Measurements from ENCODE around the gene MAP3K2. TPM values are rescaled to one million over a fixed set of nuclear protein-coding genes. Genes with fewer than 3 reads are reported as not detected.

The MAP3K2 gene
- total RNA-seq, 1 donor from 2014 or later, result 42.2 TPM

DNA sequence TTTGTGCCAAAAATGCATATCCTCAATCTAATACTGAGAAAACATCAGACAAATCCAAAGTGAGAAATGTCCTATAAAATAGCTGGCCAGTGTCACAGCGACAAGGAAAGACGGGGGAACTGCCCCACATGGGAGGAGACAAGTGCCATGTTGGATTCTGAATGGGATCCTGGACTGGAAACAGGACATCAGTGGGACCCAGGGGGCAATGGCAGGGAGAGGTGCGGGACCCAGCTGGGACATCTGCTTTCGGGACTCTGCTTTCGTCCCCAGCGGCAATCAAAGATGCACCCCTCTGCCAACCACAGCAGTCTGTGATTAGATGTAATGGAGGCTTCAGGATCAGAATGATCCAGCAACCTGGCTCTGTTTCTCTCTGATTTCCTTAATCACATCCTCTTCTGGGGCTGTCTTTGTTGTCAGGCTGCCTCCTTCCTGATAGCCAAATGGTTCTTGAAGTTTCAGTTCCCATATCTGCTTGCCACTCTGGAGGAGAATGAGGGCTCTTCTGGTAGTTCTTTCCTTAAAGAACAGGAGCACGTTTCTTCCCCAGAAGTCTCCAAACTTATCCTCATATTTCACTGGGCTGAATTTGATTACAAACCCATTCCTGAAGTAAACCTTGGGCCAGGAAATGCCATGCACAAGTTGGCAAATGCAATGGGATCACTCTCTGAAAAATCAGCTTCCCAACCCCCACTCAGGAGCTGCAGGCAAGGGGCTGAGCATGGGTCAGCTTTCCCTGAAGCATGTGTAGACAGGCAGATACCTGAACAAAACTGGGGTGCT lies 16.9 kb upstream of the MAP3K2 start:
- TF ChIP-seq, protein P1, sequence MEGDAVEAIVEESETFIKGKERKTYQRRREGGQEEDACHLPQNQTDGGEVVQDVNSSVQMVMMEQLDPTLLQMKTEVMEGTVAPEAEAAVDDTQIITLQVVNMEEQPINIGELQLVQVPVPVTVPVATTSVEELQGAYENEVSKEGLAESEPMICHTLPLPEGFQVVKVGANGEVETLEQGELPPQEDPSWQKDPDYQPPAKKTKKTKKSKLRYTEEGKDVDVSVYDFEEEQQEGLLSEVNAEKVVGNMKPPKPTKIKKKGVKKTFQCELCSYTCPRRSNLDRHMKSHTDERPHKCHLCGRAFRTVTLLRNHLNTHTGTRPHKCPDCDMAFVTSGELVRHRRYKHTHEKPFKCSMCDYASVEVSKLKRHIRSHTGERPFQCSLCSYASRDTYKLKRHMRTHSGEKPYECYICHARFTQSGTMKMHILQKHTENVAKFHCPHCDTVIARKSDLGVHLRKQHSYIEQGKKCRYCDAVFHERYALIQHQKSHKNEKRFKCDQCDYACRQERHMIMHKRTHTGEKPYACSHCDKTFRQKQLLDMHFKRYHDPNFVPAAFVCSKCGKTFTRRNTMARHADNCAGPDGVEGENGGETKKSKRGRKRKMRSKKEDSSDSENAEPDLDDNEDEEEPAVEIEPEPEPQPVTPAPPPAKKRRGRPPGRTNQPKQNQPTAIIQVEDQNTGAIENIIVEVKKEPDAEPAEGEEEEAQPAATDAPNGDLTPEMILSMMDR (IDR thresholded peaks at IDR 0.05; ENCODE audit: insufficient read depth, low read length, poor library complexity, severe bottlenecking), result no peak
- Histone ChIP-seq H3K36me3 (ENCODE audit: control insufficient read depth, insufficient read depth, low read length) (no peaks in the 10 kb centered on the region), H3K27me3 (ENCODE audit: control insufficient read depth, insufficient read depth, low read length) (no peaks in the 10 kb centered on the region), H3K4me3 (ENCODE audit: low read depth, low read length) (no peak overlapping the region)
- no peak for DNase-seq (ENCODE audit: low read depth)

DNA sequence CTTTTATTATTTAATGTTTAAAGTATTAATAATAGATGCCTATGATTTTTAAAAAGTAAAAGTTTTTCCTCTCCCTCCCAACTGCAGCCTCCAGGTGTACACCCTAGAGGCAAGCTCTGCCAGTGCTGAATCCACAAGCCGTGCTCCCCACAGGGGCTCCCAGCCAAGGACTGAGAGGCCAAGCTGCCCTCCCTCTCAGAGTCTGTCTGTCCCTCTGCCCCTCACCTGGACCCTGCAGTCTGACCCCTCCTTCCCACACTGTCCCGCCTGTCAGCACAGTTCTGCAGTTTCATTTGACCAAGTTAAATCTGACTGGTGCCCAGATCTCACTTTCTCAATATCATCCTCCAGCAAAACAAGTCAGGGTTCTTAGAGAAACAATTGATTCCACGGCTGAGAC lies 15.7 kb upstream of the MAP3K2 start:
- DNase-seq (ENCODE audit: low read depth), result no peak
- TF ChIP-seq, protein P1 (IDR thresholded peaks at IDR 0.05; ENCODE audit: insufficient read depth, low read length, poor library complexity, severe bottlenecking), result no peak
- H3K4me3 ChIP-seq (ENCODE audit: low read depth, low read length), result no peak overlapping the region
- H3K36me3 ChIP-seq (ENCODE audit: control insufficient read depth, insufficient read depth, low read length), result no peaks in the 10 kb centered on the region
- H3K27me3 ChIP-seq (ENCODE audit: control insufficient read depth, insufficient read depth, low read length), result no peaks in the 10 kb centered on the region

DNA sequence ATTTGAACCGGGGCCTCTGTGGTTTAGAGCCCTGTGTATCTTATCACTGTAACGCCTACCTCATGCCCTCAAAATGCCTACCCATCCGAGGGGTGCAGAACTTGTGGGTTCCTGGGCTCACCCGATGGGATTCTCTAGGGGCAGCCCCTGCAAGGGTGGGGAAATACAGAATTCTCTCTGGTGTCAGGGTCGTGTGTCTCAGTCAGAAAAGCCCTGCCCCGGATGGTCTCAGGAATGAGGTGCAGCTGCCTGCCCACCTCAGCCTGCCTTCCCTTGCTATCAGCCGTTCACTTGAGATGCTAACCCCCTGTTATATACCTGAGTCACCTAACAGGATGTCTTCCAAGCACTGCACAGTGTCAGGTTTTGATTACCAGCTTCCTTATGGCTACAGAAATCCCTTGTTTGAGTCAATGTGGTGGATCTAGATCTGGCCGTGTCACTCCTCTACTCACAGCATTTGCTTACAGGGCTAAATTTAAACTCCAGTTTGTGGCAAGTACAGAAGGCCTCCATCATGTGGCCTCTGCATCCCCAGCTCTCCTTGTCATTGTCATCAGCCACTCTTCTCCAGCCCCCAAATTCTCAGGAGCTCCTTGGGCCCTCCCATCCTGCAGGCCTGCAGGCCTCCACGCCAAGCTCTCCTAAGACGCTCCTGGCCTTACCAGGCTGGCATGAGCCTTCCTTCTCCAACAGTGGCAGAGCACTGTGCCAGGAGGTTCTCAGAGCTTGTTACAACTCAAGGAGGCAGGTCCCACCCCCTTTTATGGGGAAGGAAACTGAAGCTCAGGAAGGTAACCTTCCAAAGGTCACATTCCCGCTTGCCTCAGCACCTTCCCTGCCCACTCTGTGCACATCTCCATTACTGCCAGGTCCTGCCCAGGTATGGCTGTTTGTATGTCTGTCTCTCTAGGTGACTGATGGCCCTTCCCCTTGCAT lies 14.3 kb upstream of the MAP3K2 start:
- H3K36me3 ChIP-seq (ENCODE audit: control insufficient read depth, insufficient read depth, low read length), result no peaks in the 10 kb centered on the region
- no peak overlapping the region for H3K4me3 ChIP-seq (ENCODE audit: low read depth, low read length)
- TF ChIP-seq, protein P1 (IDR thresholded peaks at IDR 0.05; ENCODE audit: insufficient read depth, low read length, poor library complexity, severe bottlenecking), result no peak
- no peaks in the 10 kb centered on the region for H3K27me3 ChIP-seq (ENCODE audit: control insufficient read depth, insufficient read depth, low read length)
- no peak for DNase-seq (ENCODE audit: low read depth)

DNA sequence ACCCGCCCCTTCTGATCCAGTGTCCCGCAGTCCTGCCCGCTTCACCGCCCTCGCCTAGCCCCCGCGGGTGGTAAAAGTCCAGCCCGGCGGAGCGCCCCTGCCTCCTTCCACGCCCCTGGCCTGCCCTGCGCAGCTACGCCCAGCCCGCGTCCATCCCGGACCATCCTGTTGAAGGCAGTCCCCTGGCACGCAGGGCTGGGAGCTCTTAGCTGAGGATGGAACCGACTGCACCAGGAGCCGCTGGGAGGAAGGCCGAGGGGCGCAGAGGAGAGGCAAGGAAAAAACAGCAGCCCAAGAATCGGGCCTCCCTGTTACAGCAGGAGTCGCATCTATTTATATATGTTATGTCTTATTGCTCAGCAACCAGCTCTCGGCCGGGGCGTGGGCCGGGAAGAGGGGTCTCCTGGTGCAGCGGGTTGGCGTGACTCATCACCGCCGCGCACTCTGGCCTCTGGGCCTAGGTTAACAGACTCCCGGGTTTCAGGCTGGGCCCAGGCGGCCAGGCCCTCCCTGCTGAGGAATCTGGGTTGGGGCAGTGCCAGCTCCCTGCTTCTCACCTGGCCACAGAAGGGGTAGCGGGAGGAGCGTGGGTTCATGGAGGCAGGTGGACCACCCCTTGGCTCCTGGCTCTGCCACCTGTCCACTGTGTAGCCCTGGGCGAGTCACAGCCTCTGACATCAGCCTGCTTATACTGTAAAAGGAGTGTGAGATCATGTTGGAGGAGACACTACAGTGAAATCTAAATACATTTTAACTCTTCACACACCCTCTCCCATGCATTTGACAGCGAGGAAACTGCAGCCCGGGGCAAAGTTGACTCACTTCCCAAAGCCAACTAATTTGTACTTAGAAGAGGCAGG lies 13.4 kb upstream of the MAP3K2 start:
- Histone ChIP-seq H3K27me3 (ENCODE audit: control insufficient read depth, insufficient read depth, low read length) (no peaks in the 10 kb centered on the region), H3K36me3 (ENCODE audit: control insufficient read depth, insufficient read depth, low read length) (no peaks in the 10 kb centered on the region), H3K4me3 (ENCODE audit: low read depth, low read length) (no peak overlapping the region)
- TF ChIP-seq, protein P1 (IDR thresholded peaks at IDR 0.05; ENCODE audit: insufficient read depth, low read length, poor library complexity, severe bottlenecking), result no peak
- DNase-seq (ENCODE audit: low read depth), result no peak

DNA sequence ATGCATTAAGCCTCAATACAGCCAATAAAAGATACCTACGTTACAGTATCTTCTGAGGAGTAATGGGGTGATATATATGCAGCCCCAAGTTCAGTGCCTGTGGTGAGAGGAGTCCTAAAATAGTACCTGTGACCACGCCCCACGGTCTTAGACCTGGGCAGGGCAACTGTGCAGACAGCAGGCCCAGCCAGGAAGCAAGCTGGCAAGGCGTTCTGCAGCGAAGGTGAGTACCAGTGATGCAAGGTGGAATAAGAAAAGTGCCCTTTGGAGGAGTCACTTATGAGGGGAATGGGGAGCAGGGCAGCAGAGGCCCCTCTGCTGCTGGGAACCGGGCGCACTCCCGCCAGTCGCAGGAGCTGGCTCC lies 12.7 kb upstream of the MAP3K2 start:
- Histone ChIP-seq H3K36me3 (ENCODE audit: control insufficient read depth, insufficient read depth, low read length) (no peaks in the 10 kb centered on the region), H3K27me3 (ENCODE audit: control insufficient read depth, insufficient read depth, low read length) (no peaks in the 10 kb centered on the region), H3K4me3 (ENCODE audit: low read depth, low read length) (no peak overlapping the region)
- DNase-seq (ENCODE audit: low read depth), result no peak
- TF ChIP-seq, protein P1 (IDR thresholded peaks at IDR 0.05; ENCODE audit: insufficient read depth, low read length, poor library complexity, severe bottlenecking), result no peak
